Lung (tissue), 12 donors: Measurements from ENCODE around the gene TRAF2. TPM values are rescaled to one million over a fixed set of nuclear protein-coding genes. Genes with fewer than 3 reads are reported as not detected.
"Not testable (repeated sequence)": the region's sequence is repeated elsewhere in the genome, so short reads cannot be mapped to it uniquely, and the experiment has no call there.

Experiments used
- ATAC-seq: fragments of 200-7000 bp; cut with Tn5 transposase; one replicate; pipeline ENCODE4 v1.9.1; 2020; ENCODE audit warnings: moderate number of reproducible peaks; ENCODE audit not compliant: insufficient read depth, low FRiP score
- DNase-seq, 3 donors: peaks; one replicate each; pipeline ENCODE4 v3.0.0-alpha.2; 2013 to 2017
- H3K27ac ChIP-seq, 2 donors: one replicate each; pipeline ENCODE4 v1.5.1; 2013; ENCODE audit warnings: mild to moderate bottlenecking in 2 of 2, moderate library complexity in 2 of 2, control low read depth in 1 of 2, inconsistent platforms in 1 of 2, low read depth in 1 of 2, low read length in 1 of 2
- H3K27me3 ChIP-seq, 3 donors: one replicate each; pipeline ENCODE4 v1.5.1; 2013; ENCODE audit warnings: low read length in 2 of 3; ENCODE audit not compliant: control insufficient read depth in 3 of 3, insufficient read depth in 3 of 3
- H3K36me3 ChIP-seq, 4 donors: one replicate each; pipeline ENCODE4 v1.5.1; 2013; ENCODE audit warnings: low read length in 4 of 4, mild to moderate bottlenecking in 1 of 4, moderate library complexity in 1 of 4; ENCODE audit not compliant: control insufficient read depth in 4 of 4, insufficient read depth in 4 of 4
- H3K4me1 ChIP-seq, 5 donors: one replicate each; pipeline ENCODE4 v1.5.1; 2013; ENCODE audit warnings: low read length in 5 of 5, mild to moderate bottlenecking in 2 of 5, moderate library complexity in 1 of 5; ENCODE audit not compliant: control insufficient read depth in 5 of 5, insufficient read depth in 5 of 5
- H3K4me3 ChIP-seq: one replicate; pipeline ENCODE4 v1.5.1; 2013; ENCODE audit warnings: mild to moderate bottlenecking, control low read depth, moderate library complexity
- H3K9ac ChIP-seq, 2 donors: one replicate each; pipeline ENCODE4 v1.5.1; 2013; ENCODE audit warnings: low read length in 2 of 2, control low read depth in 1 of 2; ENCODE audit not compliant: insufficient read depth in 1 of 2
- H3K9me3 ChIP-seq, 4 donors: one replicate each; pipeline ENCODE4 v1.5.1; 2013; ENCODE audit warnings: low read length in 3 of 4, mild to moderate bottlenecking in 1 of 4, moderate library complexity in 1 of 4; ENCODE audit not compliant: control insufficient read depth in 4 of 4, insufficient read depth in 3 of 4
- CTCF ChIP-seq: IDR thresholded peaks from 2 replicates; pipeline ENCODE4 v1.5.1; 2012; ENCODE audit warnings: mild to moderate bottlenecking; ENCODE audit errors: control extremely low read depth, extremely low read depth
- WGBS, 2 donors: extraction: QIAGEN DNeasy Blood & Tissue Kit; methylation state at CpG; one replicate each; pipeline ENCODE4 v1.1.7; 2013; 5-methylcytosine and 5-hydroxymethylcytosine counted together
- polyA plus RNA-seq, 2 donors: library from polyadenylated mRNA; stranded (reverse); fragments of 200-250 nt; gene quantifications; one replicate each; pipeline ENCODE4 v1.2.1, GENCODE V29; 2013
- total RNA-seq, 2 donors: library from RNA; depleted of rRNA in 1 of 2; stranded (reverse); fragments of >200 nt in 1 of 2; gene quantifications; one replicate each; pipeline ENCODE4 v1.2.1, GENCODE V29; 2014 to 2021
- donor health status: control.
- donor health status: control.
- donor health status: Bipolar disorder and iron deficiency.
- donor health status: healthy.
- donor health status: DM: yes; HTN: yes; CAD: no.

TRAF2 gene
- total and polyA plus RNA-seq, 4 donors: 11.3 to 19.1 (median 15.2) TPM

- TF ChIP-seq CTCF: no peak
Observed at GRCh38 chr9:136880651-136881050, 5.7 kb upstream of the TRAF2 start.

GRCh38 chr9:136881691-136882108, 4.6 kb upstream of the TRAF2 start:
- TF ChIP-seq CTCF: no peak
- no peaks in the 10 kb centered on the region for H3K36me3 ChIP-seq
- 12 to 13% methylated on average over 9 of the region's 9 CpGs for WGBS, 2 donors
- no peak for ATAC-seq
- peak overlapping the region in 1 of 2 donors; percentile 57 for H3K27ac ChIP-seq
- no peak overlapping the region for H3K9ac ChIP-seq
- peaks cover 0 to 14% (median 0%) of the 10 kb centered on the region in 5 donors for H3K4me1 ChIP-seq
- H3K27me3 ChIP-seq: no peaks in the 10 kb centered on the region
- H3K4me3 ChIP-seq: no peak overlapping the region
- H3K9me3 ChIP-seq: no peaks in the 10 kb centered on the region
- DNase-seq: peak in 1 of 3 donors; percentile 25

More at GRCh38 chr9:136880651-136881050, 5.7 kb upstream of the TRAF2 start:
- DNase-seq: no peak
- H3K4me1 ChIP-seq: peaks cover 0 to 14% (median 0%) of the 10 kb centered on the region in 5 donors
- H3K27me3 ChIP-seq: no peaks in the 10 kb centered on the region
- no peak overlapping the region for H3K27ac ChIP-seq
- no peaks in the 10 kb centered on the region for H3K36me3 ChIP-seq
- ATAC-seq: no peak
- H3K9me3 ChIP-seq: no peaks in the 10 kb centered on the region
- 85 to 86% methylated on average over 10 to 11 of the region's 11 CpGs for WGBS, 2 donors
- no peak overlapping the region for H3K4me3 ChIP-seq
- no peak overlapping the region for H3K9ac ChIP-seq

GRCh38 chr9:136882109-136882946, 4.0 kb upstream of the TRAF2 start:
- no peaks in the 10 kb centered on the region for H3K9me3 ChIP-seq
- no peak overlapping the region for H3K4me3 ChIP-seq
- peak overlapping the region in 1 of 2 donors; percentile 57 for H3K27ac ChIP-seq
- no peak for ATAC-seq
- H3K27me3 ChIP-seq: no peaks in the 10 kb centered on the region
- no peak overlapping the region for H3K9ac ChIP-seq
- WGBS, 2 donors: 40 to 48% methylated on average over 19 of the region's 19 CpGs
- no peak for DNase-seq
- no peak for TF ChIP-seq CTCF
- H3K36me3 ChIP-seq: no peaks in the 10 kb centered on the region
- H3K4me1 ChIP-seq: peaks cover 0 to 14% (median 0%) of the 10 kb centered on the region in 5 donors

GRCh38 chr9:136882947-136883283, 3.4 kb upstream of the TRAF2 start:
- H3K9me3 ChIP-seq, H3K27me3 ChIP-seq, H3K36me3 ChIP-seq, H3K9ac ChIP-seq, ATAC-seq, DNase-seq, H3K4me3 ChIP-seq: not testable (repeated sequence)
- WGBS, 2 donors: 76 to 81% methylated on average over 9 of the region's 9 CpGs
- Histone ChIP-seq H3K4me1 (peaks cover 0 to 15% (median 0%) of the 10 kb centered on the region in 5 donors), H3K27ac (peak overlapping the region in 1 of 2 donors; percentile 19)

GRCh38 chr9:136883670-136884069, 2.6 kb upstream of the TRAF2 start:
- H3K4me1 ChIP-seq: peaks cover 0 to 15% (median 0%) of the 10 kb centered on the region in 5 donors
- 70 to 89% methylated on average over 10 of the region's 10 CpGs for WGBS, 2 donors
- not testable (repeated sequence) for DNase-seq, ATAC-seq, H3K27ac ChIP-seq, H3K9me3 ChIP-seq, H3K9ac ChIP-seq, H3K27me3 ChIP-seq, H3K36me3 ChIP-seq, H3K4me3 ChIP-seq
